Duodenal mucosa (tissue), 2 donors: Measurements from ENCODE around the gene LIMA1.
"Not testable (repeated sequence)": the region's sequence is repeated elsewhere in the genome, so short reads cannot be mapped to it uniquely, and the experiment has no call there.

ENCODE experiments used
- H3K27ac ChIP-seq: one replicate; pipeline ENCODE4 v1.7.0; 2013; ENCODE audit warnings: low read depth, low read length
- H3K27me3 ChIP-seq, 2 donors: one replicate each; pipeline ENCODE4 v1.7.0; 2013; ENCODE audit warnings: low read length in 2 of 2, control low read depth in 1 of 2; ENCODE audit not compliant: insufficient read depth in 2 of 2, control insufficient read depth in 1 of 2
- H3K36me3 ChIP-seq, 2 donors: one replicate each; pipeline ENCODE4 v1.7.0; 2013; ENCODE audit warnings: low read length in 2 of 2, control low read depth in 1 of 2; ENCODE audit not compliant: insufficient read depth in 2 of 2, control insufficient read depth in 1 of 2
- H3K4me1 ChIP-seq, 2 donors: one replicate each; pipeline ENCODE4 v1.7.0; 2013; ENCODE audit warnings: low read length in 2 of 2, control low read depth in 1 of 2; ENCODE audit not compliant: insufficient read depth in 2 of 2, control insufficient read depth in 1 of 2
- H3K4me3 ChIP-seq, 2 donors: one replicate each; pipeline ENCODE4 v1.7.0; 2013; ENCODE audit warnings: low read length in 2 of 2, low read depth in 1 of 2
- H3K9ac ChIP-seq, 2 donors: one replicate each; pipeline ENCODE4 v1.7.0; 2013; ENCODE audit warnings: low read length in 2 of 2, low read depth in 1 of 2
- H3K9me3 ChIP-seq, 2 donors: one replicate each; pipeline ENCODE4 v1.7.0; 2013; ENCODE audit warnings: low read length in 2 of 2, control low read depth in 1 of 2; ENCODE audit not compliant: control insufficient read depth in 1 of 2

LIMA1 gene

GRCh38 chr12:50290692-50291091, 7.4 kb upstream of the LIMA1 start:
- H3K9me3 ChIP-seq, H3K4me3 ChIP-seq, H3K9ac ChIP-seq, H3K4me1 ChIP-seq, H3K27me3 ChIP-seq, H3K27ac ChIP-seq, H3K36me3 ChIP-seq: not testable (repeated sequence)

- H3K9ac ChIP-seq = no peak overlapping the region
- no peak overlapping the region for H3K27ac ChIP-seq
- H3K9me3 ChIP-seq = peaks cover 0 to 4% of the 10 kb centered on the region in 2 donors
- H3K4me1 ChIP-seq = peaks cover 8 to 16% of the 10 kb centered on the region in 2 donors
- H3K4me3 ChIP-seq = no peak overlapping the region
- no peaks in the 10 kb centered on the region for H3K36me3 ChIP-seq
- H3K27me3 ChIP-seq = no peaks in the 10 kb centered on the region
Measured at GRCh38 chr12:50287271-50287670, 4.0 kb upstream of the LIMA1 start.

GRCh38 chr12:50285253-50285652, 1.9 kb upstream of the LIMA1 start:
- H3K9me3 ChIP-seq = no peaks in the 10 kb centered on the region
- no peak overlapping the region for H3K27ac ChIP-seq
- H3K4me1 ChIP-seq = peaks cover 8 to 16% of the 10 kb centered on the region in 2 donors
- H3K9ac ChIP-seq = no peak overlapping the region
- H3K36me3 ChIP-seq = no peaks in the 10 kb centered on the region
- no peak overlapping the region for H3K4me3 ChIP-seq
- no peaks in the 10 kb centered on the region for H3K27me3 ChIP-seq

- Histone ChIP-seq H3K27me3 (no peaks in the 10 kb centered on the region), H3K9ac (peak overlapping the region; percentile 87 to 95), H3K36me3 (no peaks in the 10 kb centered on the region), H3K4me1 (peaks cover 10 to 16% of the 10 kb centered on the region in 2 donors), H3K9me3 (no peaks in the 10 kb centered on the region), H3K27ac (peak overlapping the region; percentile 36), H3K4me3 (peak overlapping the region; percentile 92 to 96)
Measured at GRCh38 chr12:50282721-50283228, 545 bp downstream of the LIMA1 start.

- H3K9me3 ChIP-seq = no peaks in the 10 kb centered on the region
- no peak overlapping the region for H3K27ac ChIP-seq
- no peaks in the 10 kb centered on the region for H3K36me3 ChIP-seq
- H3K4me3 ChIP-seq = peak overlapping the region in 1 of 2 donors; percentile 17
- H3K4me1 ChIP-seq = peaks cover 19 to 27% of the 10 kb centered on the region in 2 donors
- no peak overlapping the region for H3K9ac ChIP-seq
- H3K27me3 ChIP-seq = no peaks in the 10 kb centered on the region
Measured at GRCh38 chr12:50279501-50279900, 3.8 kb downstream of the LIMA1 start.

- peaks cover 15 to 29% of the 10 kb centered on the region in 2 donors for H3K4me1 ChIP-seq
Measured at GRCh38 chr12:50276912-50277671, 6.2 kb downstream of the LIMA1 start.

GRCh38 chr12:50276068-50276467, 7.3 kb downstream of the LIMA1 start:
- peak overlapping the region; percentile 2 to 62 for H3K9ac ChIP-seq

More at GRCh38 chr12:50276912-50277671, 6.2 kb downstream of the LIMA1 start:
- H3K27me3 ChIP-seq = no peaks in the 10 kb centered on the region
- no peaks in the 10 kb centered on the region for H3K9me3 ChIP-seq
- peak overlapping the region in 1 of 2 donors; percentile 10 for H3K9ac ChIP-seq
- peak overlapping the region in 1 of 2 donors; percentile 17 for H3K4me3 ChIP-seq
- H3K27ac ChIP-seq = no peak overlapping the region
- no peaks in the 10 kb centered on the region for H3K36me3 ChIP-seq

GRCh38 chr12:50275556-50275955, 7.8 kb downstream of the LIMA1 start:
- H3K4me3 ChIP-seq = no peak overlapping the region
- no peaks in the 10 kb centered on the region for H3K27me3 ChIP-seq
- H3K9me3 ChIP-seq = no peaks in the 10 kb centered on the region
- peak overlapping the region in 1 of 2 donors; percentile 62 for H3K9ac ChIP-seq
- peaks cover 20 to 36% of the 10 kb centered on the region in 2 donors for H3K4me1 ChIP-seq
- H3K27ac ChIP-seq = peak overlapping the region; percentile 70
- H3K36me3 ChIP-seq = no peaks in the 10 kb centered on the region

More at GRCh38 chr12:50276068-50276467, 7.3 kb downstream of the LIMA1 start:
- peaks cover 20 to 36% of the 10 kb centered on the region in 2 donors for H3K4me1 ChIP-seq
- no peaks in the 10 kb centered on the region for H3K9me3 ChIP-seq
- no peaks in the 10 kb centered on the region for H3K36me3 ChIP-seq
- peak overlapping the region; percentile 70 for H3K27ac ChIP-seq
- no peaks in the 10 kb centered on the region for H3K27me3 ChIP-seq
- peak overlapping the region in 1 of 2 donors; percentile 38 for H3K4me3 ChIP-seq

GRCh38 chr12:50275127-50275526, 8.2 kb downstream of the LIMA1 start:
- Histone ChIP-seq H3K9ac (peak overlapping the region in 1 of 2 donors; percentile 62), H3K4me1 (peaks cover 20 to 36% of the 10 kb centered on the region in 2 donors)
- H3K36me3 ChIP-seq, H3K27ac ChIP-seq, H3K4me3 ChIP-seq, H3K9me3 ChIP-seq, H3K27me3 ChIP-seq: not testable (repeated sequence)

- H3K4me3 ChIP-seq = peak overlapping the region; percentile 37 to 49
Measured at GRCh38 chr12:50271724-50272247, 11.5 kb downstream of the LIMA1 start.

More at GRCh38 chr12:50271724-50272247, 11.5 kb downstream of the LIMA1 start:
- H3K27me3 ChIP-seq = no peaks in the 10 kb centered on the region
- H3K36me3 ChIP-seq = no peaks in the 10 kb centered on the region
- H3K9ac ChIP-seq = no peak overlapping the region
- H3K9me3 ChIP-seq = no peaks in the 10 kb centered on the region
- H3K4me1 ChIP-seq = peaks cover 20 to 31% of the 10 kb centered on the region in 2 donors
- H3K27ac ChIP-seq = peak overlapping the region; percentile 26
